NCI-H1694 (cell line): ENCODE measurements around the gene NDST4.
A peak's percentile ranks its signal among the peaks of the same experiment; 100 is the strongest.
"Not testable (repeated sequence)": the region's sequence is repeated elsewhere in the genome, so short reads cannot be mapped to it uniquely, and the experiment has no call there.

Experiments used
- DNase-seq: peaks from one replicate; lab custom pipeline; 2025; lab: John Stamatoyannopoulos, UW

The NDST4 gene

GRCh38 chr4:115054836-115055235 is 58.6 kb downstream of the NDST4 start:
- DNase-seq: no peak

GRCh38 chr4:115053313-115053712 is 60.1 kb downstream of the NDST4 start:
- DNase-seq: no peak

DNA sequence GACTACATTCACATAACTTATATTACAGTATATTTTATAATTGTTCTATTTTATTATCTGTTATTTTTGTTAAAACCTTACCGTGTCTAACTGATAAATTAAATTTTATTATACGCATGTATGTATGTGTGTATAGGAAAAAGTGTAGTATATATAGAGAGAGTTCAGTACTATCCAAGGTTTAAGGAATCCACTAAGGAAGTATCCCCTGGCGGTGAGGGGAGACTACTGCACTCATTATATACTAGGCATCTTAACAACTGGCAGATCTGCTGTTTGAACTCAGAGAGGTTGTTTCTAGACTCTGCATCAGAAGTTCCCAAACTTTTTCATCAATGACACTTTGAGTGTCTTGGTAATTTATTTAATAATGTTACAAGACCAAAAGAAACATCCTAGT is 70.9 kb downstream of the NDST4 start:
- no peak for DNase-seq

- DNase-seq: no peak
Observed at GRCh38 chr4:115030281-115030680, 83.1 kb downstream of the NDST4 start.

GRCh38 chr4:115028682-115029410 is 84.6 kb downstream of the NDST4 start:
- DNase-seq: no peak

DNA sequence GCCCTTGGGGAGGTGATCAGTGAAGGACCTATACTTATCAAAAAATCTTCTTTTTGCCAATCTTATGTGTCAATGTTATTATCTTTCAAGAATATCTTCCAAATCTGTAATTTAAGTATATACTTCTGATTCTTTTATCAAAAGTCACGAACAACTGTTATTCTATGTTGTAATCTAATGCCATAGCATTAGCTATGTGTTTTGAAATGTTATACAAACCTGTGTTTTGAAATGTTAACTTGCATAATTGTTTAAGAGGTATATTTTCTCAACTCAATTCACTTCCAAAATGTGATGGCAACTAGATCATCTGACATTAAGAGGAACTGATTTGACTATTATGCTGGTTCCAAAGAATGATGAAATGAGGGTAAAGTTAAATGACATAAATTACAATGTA is 113.5 kb downstream of the NDST4 start:
- DNase-seq: no peak

- no peak for DNase-seq
Observed at GRCh38 chr4:114998316-114998715, 115.1 kb downstream of the NDST4 start.

GRCh38 chr4:114997576-114998247 is 115.7 kb downstream of the NDST4 start:
- DNase-seq: no peak

GRCh38 chr4:114986133-114986532 is 127.3 kb downstream of the NDST4 start:
- DNase-seq: no peak

DNA sequence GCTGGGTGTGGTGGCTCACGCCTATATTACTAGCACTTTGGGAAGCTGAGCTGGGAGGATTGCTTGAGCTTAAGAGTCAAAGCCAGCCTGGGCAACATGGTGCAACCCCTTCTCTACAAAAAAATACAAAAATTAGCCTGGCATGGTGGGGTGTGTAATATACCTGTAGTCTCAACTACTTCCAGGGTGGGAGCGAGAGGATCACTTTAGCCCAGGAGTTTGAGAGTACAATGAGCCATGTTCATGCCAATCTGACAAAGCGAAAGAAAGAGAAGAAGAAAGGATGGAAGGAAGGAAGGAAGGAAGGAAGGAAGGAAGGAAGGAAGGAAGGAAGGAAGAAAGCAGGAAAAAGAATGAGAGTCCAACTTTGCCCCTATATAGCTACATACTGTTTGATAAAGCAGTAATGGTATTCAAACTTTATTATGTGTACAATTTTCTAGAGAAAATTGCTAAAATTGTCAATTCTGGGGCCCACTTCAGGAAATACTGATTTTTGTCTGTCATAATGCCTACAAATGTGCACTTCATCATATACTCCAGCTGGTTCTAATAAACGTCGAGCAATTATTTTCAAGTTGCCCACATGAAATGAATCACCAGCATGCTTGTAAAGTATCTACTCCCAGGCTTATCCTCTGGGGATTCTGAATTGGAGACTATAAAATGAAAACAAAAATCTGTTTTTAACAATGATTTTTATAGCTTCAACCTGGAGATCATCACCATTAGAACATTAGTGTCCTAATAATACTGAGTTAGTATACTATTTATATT is 132.3 kb downstream of the NDST4 start:
- no peak for DNase-seq

DNA sequence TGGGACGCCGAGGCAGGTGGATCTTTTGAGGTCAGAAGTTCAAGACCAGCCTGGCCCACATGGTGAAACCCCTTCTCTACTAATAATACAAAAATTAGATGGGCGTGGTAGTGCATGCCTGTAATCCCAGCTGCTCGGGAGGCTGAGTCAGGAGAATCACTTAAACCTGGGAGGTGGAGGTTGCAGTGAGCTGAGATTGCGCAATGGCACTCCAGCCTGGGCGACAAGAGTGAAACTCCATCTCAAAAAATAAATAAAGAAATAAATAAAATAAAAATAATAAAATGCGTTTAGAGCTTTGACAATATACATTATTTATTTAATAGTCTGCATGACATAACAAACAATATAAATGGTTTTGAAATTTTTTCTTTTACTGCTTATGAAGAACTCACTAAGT is 133.0 kb downstream of the NDST4 start:
- DNase-seq: not testable (repeated sequence)

DNA sequence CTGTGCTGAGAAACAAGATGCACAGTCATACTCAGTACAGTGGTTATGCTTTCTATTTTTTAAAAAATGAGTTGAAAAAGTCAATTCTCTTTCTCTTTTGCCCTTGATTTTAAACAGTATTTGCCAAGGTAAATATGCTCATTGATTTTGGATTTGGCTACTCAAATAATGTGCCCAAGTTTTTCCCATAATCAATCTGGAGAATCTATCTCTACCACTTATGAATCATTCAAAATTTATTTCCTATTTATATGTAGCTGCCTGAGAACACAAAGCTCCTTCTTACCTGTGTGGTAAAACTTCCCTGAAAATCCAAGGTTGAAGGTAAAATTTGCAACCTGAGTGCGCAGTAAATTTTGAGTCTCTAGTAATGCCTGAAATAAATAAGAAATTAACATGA is 136.5 kb downstream of the NDST4 start:
- no peak for DNase-seq

- peak; percentile 30 for DNase-seq
Observed at GRCh38 chr4:114964026-114964425, 149.4 kb downstream of the NDST4 start.

DNA sequence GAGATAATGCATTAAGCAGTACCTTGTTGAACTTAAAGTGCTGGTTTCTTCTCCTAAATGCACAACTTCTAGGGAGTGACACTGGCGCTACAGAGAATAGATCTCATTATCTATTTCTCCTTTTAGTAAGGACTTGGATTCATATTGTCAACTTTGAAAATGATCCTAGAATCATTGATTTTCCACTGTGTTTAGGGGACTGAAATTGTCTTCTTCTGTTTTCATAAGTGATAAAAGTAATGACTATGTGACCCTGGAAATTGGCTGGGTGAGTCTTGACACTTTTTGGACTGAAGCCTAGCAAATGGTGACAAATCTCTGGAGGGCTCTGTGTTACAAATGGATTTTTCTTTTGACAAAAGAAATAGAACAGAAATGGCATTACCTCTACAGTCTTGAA is 167.8 kb downstream of the NDST4 start:
- no peak for DNase-seq

- no peak for DNase-seq
Observed at GRCh38 chr4:114941503-114941902, 171.9 kb downstream of the NDST4 start.

DNA sequence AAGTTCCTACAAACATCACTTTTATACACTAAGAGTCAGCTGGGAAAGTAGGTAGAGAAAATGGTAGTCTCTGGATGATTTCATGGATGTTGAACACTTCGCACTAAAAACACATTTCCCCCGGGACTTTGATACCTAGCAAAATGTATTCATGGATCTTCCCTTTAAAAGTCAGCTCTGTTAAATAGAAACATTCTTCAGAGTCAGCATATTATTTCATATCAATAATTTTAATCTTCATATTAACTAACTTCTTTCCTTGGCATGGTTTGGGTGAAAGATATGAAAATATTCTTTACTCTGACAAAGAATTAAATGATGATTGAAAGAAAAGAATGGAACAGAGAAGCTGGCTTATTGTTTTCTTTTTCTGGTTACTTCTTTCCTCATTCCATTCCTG is 185.5 kb downstream of the NDST4 start:
- no peak for DNase-seq

DNA sequence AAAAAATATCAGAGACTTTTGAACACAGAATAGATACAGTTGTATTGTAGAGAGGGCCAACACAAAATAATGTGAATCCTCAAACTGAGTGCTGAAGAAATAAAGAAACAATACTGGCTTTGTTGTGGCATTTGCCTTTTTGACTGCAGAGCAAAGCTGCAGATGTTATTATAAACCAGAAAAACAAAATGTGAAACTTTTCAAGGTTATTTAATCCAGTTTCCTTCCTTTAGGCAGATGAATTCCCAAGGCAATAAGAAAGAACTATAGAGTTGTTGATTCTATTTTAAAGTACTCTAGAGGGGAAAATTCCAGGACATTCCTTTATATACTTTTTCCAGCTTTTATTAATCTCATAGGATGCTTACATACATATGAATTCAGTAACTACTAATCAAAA is 186.8 kb downstream of the NDST4 start:
- DNase-seq: no peak

DNA sequence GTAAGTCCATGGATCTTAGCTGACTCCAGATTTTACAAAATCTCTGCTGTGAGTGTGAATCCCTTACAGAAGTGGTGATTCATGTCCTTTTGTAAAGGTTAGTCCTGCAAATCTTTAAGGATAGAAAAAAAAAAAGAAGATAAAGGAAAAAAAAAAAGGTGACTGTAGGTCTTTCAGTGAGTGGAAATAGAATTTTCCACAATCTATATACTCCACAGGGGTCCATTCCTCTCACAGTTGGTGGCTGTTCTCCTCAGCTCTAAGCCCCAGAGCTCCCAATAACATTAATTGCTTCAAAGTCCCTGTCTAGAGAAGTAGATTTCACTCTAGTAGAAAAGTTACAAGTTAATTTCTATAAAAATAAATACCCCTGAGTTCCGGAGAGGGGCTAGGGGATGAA is 189.1 kb downstream of the NDST4 start:
- no peak for DNase-seq

GRCh38 chr4:114922592-114922933 is 190.9 kb downstream of the NDST4 start:
- no peak for DNase-seq

- DNase-seq: no peak
Observed at GRCh38 chr4:114921790-114922591, 191.4 kb downstream of the NDST4 start.

GRCh38 chr4:114921191-114921590 is 192.2 kb downstream of the NDST4 start:
- DNase-seq: no peak

DNA sequence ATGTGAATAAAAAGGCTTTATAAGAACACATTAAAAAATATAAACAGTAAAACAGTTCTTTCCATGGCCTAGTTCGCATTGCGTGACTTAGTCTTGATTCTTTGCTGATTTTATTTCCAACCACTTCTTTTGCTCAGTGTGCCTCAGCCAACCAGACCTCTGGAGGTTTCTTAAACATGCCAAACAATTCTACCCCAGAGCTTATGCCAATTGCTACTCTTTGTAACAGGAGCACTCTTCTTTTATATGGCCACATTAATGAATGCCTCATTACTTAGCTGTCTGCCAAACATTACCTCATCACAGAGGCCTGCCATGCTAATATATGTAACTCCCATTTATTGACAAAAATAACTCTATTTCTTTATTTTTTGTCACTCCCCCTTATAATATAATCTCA is 202.3 kb downstream of the NDST4 start:
- no peak for DNase-seq
